ENCODE data around the gene DIDO1. TPM values are rescaled to one million over a fixed set of nuclear protein-coding genes. Genes with fewer than 3 reads are reported as not detected.
"Not testable (repeated sequence)": the region's sequence is repeated elsewhere in the genome, so short reads cannot be mapped to it uniquely, and the experiment has no call there.

Gene DIDO1
- total and polyA plus RNA-seq, 12 donors, result 19.0 to 51.3 (median 37.3) TPM

- H3K4me1 ChIP-seq (replicated peaks in 1 of 2), result peaks cover 0 to 10% of the 10 kb centered on the region in 2 donors
- DNase-seq, result peak in 1 of 7 donors; percentile 9
- TF ChIP-seq CTCF (IDR thresholded peaks at IDR 0.05) (no peak), POLR2A (IDR thresholded peaks at IDR 0.05) (no peak)
- no peak overlapping the region for H3K4me3 ChIP-seq
- H3K27me3 ChIP-seq, result no peaks in the 10 kb centered on the region
- intact Hi-C loops (cut with DNase I), result no loop called here
- WGBS, 4 donors, result 90 to 96% (median 93%) methylated on average over 23 to 25 of the region's 25 CpGs
- H3K27ac ChIP-seq, result no peak overlapping the region
- peaks cover 0 to 5% of the 10 kb centered on the region in 2 donors for H3K36me3 ChIP-seq (replicated peaks in 1 of 2)
- H3K9me3 ChIP-seq (replicated peaks in 1 of 3), result no peaks in the 10 kb centered on the region
These were observed 69.2 kb downstream of the DIDO1 start for GRCh38 chr20:62856931-62857619.

- no peaks in the 10 kb centered on the region for H3K27me3 ChIP-seq
- intact Hi-C loops (cut with DNase I), result no loop called here
- H3K4me1 ChIP-seq (replicated peaks in 1 of 2), result peaks cover 0 to 3% of the 10 kb centered on the region in 2 donors
- H3K4me3 ChIP-seq, result no peak overlapping the region
- WGBS, 4 donors, result 84 to 97% (median 95%) methylated on average over 4 to 5 of the region's 5 CpGs
- no peak for TF ChIP-seq POLR2A (IDR thresholded peaks at IDR 0.05)
- TF ChIP-seq CTCF (IDR thresholded peaks at IDR 0.05), result no peak
- peaks cover 0 to 5% of the 10 kb centered on the region in 2 donors for H3K36me3 ChIP-seq (replicated peaks in 1 of 2)
- no peak for DNase-seq
- H3K9me3 ChIP-seq (replicated peaks in 1 of 3), result no peaks in the 10 kb centered on the region
- no peak overlapping the region for H3K27ac ChIP-seq
These were observed 71.2 kb downstream of the DIDO1 start for GRCh38 chr20:62855120-62855519.

- Histone ChIP-seq H3K9me3 (replicated peaks in 1 of 3) (no peaks in the 10 kb centered on the region), H3K4me1 (replicated peaks in 1 of 2) (no peaks in the 10 kb centered on the region), H3K27ac (no peak overlapping the region), H3K4me3 (no peak overlapping the region), H3K27me3 (no peaks in the 10 kb centered on the region), H3K36me3 (replicated peaks in 1 of 2) (peaks cover 0 to 5% of the 10 kb centered on the region in 2 donors)
- peak in 1 of 7 donors; percentile 10 for DNase-seq
- TF ChIP-seq CTCF (IDR thresholded peaks at IDR 0.05) (no peak), POLR2A (IDR thresholded peaks at IDR 0.05) (no peak)
- WGBS, 4 donors, result 93 to 96% (median 95%) methylated on average over 9 to 13 of the region's 13 CpGs
- intact Hi-C loops (cut with DNase I), result no loop called here
These were observed 72.2 kb downstream of the DIDO1 start for GRCh38 chr20:62854121-62854520.

GRCh38 chr20:62853304-62853703 lies 73.0 kb downstream of the DIDO1 start:
- H3K36me3 ChIP-seq (replicated peaks in 1 of 2); H3K27ac ChIP-seq; H3K4me3 ChIP-seq; H3K9me3 ChIP-seq (replicated peaks in 1 of 3); H3K4me1 ChIP-seq (replicated peaks in 1 of 2); intact Hi-C loops (cut with DNase I); DNase-seq; H3K27me3 ChIP-seq: not testable (repeated sequence)
- 89 to 96% (median 91%) methylated on average over 6 of the region's 6 CpGs for WGBS, 4 donors

- WGBS, 4 donors, result 91 to 97% (median 94%) methylated on average over 10 to 12 of the region's 12 CpGs
- DNase-seq, result no peak
- intact Hi-C loops (cut with DNase I), result no loop called here
These were observed 73.5 kb downstream of the DIDO1 start for GRCh38 chr20:62852841-62853240.

More at GRCh38 chr20:62852841-62853240, 73.5 kb downstream of the DIDO1 start:
- no peak overlapping the region for H3K4me3 ChIP-seq
- no peak overlapping the region for H3K27ac ChIP-seq
- H3K9me3 ChIP-seq (replicated peaks in 1 of 3), result no peaks in the 10 kb centered on the region
- TF ChIP-seq POLR2A (IDR thresholded peaks at IDR 0.05), result no peak
- no peak for TF ChIP-seq CTCF (IDR thresholded peaks at IDR 0.05)
- no peaks in the 10 kb centered on the region for H3K27me3 ChIP-seq
- peaks cover 0 to 5% of the 10 kb centered on the region in 2 donors for H3K36me3 ChIP-seq (replicated peaks in 1 of 2)
- H3K4me1 ChIP-seq (replicated peaks in 1 of 2), result no peaks in the 10 kb centered on the region
